Epithelial cell of esophagus (primary cell): ENCODE measurements around the gene POLD4.

Experiments
- DNase-seq: peaks from one replicate; pipeline ENCODE4 v3.0.0; 2010; ENCODE audit warnings: low read depth
- H3K4me3 ChIP-seq: 2 replicates; pipeline ENCODE4 v1.5.1; 2011; ENCODE audit warnings: mild to moderate bottlenecking, low read length, control low read depth
- CTCF ChIP-seq: IDR thresholded peaks from 2 replicates; pipeline ENCODE4 v1.5.1; 2011; ENCODE audit warnings: low read depth, mild to moderate bottlenecking, low read length, control low read depth, inconsistent platforms; ENCODE audit not compliant: insufficient read depth; ENCODE audit errors: missing control alignments

POLD4 gene

GRCh38 chr11:67397986-67398660, 44.8 kb upstream of the POLD4 start:
- no peak overlapping the region for H3K4me3 ChIP-seq
- DNase-seq, result no peak
- no peak for TF ChIP-seq CTCF

DNA sequence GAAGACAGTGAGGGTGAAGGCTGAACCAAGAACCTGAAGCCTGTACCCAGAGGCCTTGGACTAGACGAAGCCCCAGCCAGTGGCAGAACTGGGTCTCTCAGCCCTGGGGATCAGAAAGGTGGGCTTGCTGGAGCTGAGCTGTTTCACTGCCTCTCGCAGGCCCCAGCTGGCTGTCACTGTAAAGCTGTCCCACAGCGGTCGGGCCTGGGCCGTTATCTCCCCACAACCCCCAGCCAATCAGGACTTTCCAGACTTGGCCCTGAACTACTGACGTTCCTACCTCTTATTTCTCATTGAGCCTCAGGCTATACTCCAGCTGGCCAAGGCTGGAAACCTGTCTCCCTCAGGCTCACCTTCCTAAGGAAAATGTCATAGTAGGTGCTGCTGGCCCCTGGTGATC, 44.2 kb upstream of the POLD4 start:
- H3K4me3 ChIP-seq, result no peak overlapping the region
- no peak for TF ChIP-seq CTCF

DNA sequence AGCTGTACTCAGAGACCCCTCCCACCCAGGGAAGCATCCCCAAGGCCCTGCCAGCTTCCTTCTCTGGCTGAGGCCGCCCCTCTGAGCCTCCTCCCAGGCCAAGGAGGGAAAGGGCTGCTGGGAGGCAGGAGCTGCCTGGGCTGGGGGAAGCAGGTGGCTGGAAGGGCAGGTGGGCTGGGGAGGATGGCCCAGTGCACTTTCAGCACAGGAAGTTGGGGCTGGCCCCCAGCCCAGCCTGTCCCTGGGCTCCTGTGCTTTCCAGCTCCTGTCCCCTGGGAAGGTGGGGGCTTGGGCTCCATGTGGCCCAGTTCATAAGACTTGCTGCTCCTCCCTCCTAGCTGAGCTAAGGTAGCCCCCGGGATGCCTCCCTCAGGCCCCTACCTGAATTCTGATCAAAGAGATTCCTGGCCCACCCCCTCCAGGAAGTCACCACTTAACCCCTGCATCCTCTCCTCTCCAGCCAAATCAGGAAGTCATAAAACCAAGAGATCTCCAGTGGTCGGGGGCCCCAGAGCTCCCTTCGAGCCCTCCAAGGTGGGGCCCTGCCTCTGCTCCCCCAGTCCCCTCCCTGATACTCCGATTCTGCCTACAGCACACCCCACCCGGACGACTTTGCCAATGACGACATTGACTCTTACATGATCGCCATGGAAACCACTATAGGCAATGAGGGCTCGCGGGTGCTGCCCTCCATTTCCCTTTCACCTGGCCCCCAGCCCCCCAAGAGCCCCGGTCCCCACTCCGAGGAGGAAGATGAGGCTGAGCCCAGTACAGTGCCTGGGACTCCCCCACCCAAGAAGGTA, 43.4 kb upstream of the POLD4 start:
- TF ChIP-seq CTCF, result no peak
- no peak for DNase-seq
- no peak overlapping the region for H3K4me3 ChIP-seq

More for the DNA sequence above, 44.2 kb upstream of the POLD4 start:
- no peak for DNase-seq

DNA sequence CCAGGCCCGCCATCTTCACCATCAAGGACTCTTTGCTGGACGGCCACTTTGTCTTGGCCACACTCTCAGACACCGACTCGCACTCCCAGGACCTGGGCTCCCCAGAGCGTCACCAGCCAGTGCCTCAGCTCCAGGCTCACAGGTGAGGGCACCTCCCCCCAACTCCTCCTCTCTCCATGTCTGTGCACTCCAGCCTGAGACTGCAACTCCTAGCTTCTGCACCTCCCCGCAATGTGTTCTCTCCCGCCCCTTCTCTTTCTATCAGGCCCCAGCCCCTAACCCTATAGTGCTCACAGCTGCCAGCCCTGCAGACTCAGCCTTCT, 42.9 kb upstream of the POLD4 start:
- DNase-seq, result no peak
- no peak overlapping the region for H3K4me3 ChIP-seq
- no peak for TF ChIP-seq CTCF

- DNase-seq, result no peak
- no peak overlapping the region for H3K4me3 ChIP-seq
- TF ChIP-seq CTCF, result no peak
Observed at GRCh38 chr11:67395555-67396258, 42.4 kb upstream of the POLD4 start.

DNA sequence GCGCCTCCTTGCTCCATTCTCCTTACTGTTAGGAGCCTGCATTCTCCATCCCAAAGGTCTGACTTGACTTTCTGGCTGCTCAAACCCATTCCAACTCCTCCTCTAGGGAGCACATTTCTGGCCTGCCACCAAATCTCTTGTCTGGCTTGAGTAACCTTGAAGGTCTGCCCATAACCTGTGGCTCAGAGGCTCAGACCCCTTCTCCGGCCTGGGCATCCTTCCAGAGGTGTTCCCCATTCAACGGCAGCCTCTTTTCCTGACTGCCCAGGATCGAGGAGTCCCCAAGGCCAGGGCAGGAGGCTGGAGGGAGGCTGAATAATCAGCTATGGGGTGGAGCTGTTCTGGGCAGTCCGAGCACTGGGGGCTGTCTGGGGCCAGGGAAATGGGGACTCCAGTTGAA, 40.6 kb upstream of the POLD4 start:
- TF ChIP-seq CTCF, result no peak
- DNase-seq, result no peak

More for the DNA sequence above, 40.6 kb upstream of the POLD4 start:
- H3K4me3 ChIP-seq, result no peak overlapping the region
